Measurements from ENCODE around the gene SFXN5. TPM values are rescaled to one million over a fixed set of nuclear protein-coding genes. Genes with fewer than 3 reads are reported as not detected.

The SFXN5 gene
- total RNA-seq, 4 donors from 2014 or later = 5.7 to 11.8 (median 6.7) TPM

DNA sequence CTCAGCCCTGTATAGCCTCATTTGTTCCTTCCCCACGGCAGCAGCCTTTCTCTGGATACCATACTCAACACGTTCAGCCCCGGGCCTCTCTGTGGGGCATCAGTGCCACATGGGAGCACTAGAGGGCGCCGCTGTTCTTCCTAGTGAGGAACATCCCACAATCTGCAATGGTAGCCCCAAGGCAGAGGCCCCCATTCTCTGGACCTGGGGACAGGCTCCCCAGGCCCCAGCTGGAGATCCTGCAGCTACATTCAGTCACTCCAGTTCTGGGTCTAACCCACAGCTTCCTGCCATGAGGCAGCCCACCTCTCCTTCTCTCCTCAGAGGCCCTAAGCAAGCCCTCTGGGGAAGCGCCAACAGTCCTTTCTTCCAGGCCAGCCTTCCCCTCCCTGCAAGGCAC, 14.2 kb upstream of the SFXN5 start:
- Histone ChIP-seq H3K36me3 (peaks cover 0 to 43% of the 10 kb centered on the region in 2 donors), H3K4me3 (no peak overlapping the region), H3K27ac (no peak overlapping the region), H3K27me3 (no peaks in the 10 kb centered on the region), H3K4me1 (peaks cover 0 to 37% (median 10%) of the 10 kb centered on the region in 3 donors), H3K9me3 (no peaks in the 10 kb centered on the region)
- ATAC-seq = peak; percentile 67
- TF ChIP-seq, protein P1, sequence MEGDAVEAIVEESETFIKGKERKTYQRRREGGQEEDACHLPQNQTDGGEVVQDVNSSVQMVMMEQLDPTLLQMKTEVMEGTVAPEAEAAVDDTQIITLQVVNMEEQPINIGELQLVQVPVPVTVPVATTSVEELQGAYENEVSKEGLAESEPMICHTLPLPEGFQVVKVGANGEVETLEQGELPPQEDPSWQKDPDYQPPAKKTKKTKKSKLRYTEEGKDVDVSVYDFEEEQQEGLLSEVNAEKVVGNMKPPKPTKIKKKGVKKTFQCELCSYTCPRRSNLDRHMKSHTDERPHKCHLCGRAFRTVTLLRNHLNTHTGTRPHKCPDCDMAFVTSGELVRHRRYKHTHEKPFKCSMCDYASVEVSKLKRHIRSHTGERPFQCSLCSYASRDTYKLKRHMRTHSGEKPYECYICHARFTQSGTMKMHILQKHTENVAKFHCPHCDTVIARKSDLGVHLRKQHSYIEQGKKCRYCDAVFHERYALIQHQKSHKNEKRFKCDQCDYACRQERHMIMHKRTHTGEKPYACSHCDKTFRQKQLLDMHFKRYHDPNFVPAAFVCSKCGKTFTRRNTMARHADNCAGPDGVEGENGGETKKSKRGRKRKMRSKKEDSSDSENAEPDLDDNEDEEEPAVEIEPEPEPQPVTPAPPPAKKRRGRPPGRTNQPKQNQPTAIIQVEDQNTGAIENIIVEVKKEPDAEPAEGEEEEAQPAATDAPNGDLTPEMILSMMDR (IDR thresholded peaks at IDR 0.05) = peak in 3 of 4 experiments; percentile 79 to 97 (median 81)
- TF ChIP-seq EP300 (IDR thresholded peaks at IDR 0.05) = no peak
- TF ChIP-seq POLR2AphosphoS5 (IDR thresholded peaks at IDR 0.05) = no peak
- TF ChIP-seq POLR2A (IDR thresholded peaks at IDR 0.05) = no peak
- WGBS, 2 donors (ENCODE audit: low coverage in 1 of 2) = no CpG with 5 or more reads among the region's 6 CpGs

DNA sequence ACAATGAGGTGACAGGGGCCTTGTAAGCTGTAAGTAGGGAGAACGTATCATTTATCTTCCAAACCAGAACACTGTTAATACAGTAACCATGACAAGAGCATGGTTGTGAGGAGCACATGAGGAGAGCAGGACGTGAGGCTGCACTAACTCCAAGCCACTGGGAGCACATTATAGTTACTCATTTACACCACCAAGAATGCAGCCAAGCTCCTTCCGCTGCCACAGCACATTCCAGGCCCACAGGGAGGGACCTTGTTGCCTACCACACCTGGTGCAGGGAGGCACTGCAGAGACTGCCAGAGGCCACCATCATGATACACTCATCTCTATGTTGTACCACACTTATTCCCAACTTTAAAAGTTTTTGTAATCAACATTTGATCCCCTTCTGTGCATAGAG, 13.5 kb upstream of the SFXN5 start:
- WGBS, 2 donors (ENCODE audit: low coverage in 1 of 2) = 80 to 83% methylated on average over 1 to 2 of the region's 3 CpGs
- TF ChIP-seq EP300 (IDR thresholded peaks at IDR 0.05) = no peak
- TF ChIP-seq, protein P1 (IDR thresholded peaks at IDR 0.05) = no peak
- TF ChIP-seq POLR2AphosphoS5 (IDR thresholded peaks at IDR 0.05) = no peak
- no peak for TF ChIP-seq POLR2A (IDR thresholded peaks at IDR 0.05)
- Histone ChIP-seq H3K27ac (no peak overlapping the region), H3K9me3 (no peaks in the 10 kb centered on the region), H3K36me3 (peaks cover 0 to 51% of the 10 kb centered on the region in 2 donors), H3K4me1 (peaks cover 0 to 29% (median 6%) of the 10 kb centered on the region in 3 donors), H3K4me3 (no peak overlapping the region), H3K27me3 (no peaks in the 10 kb centered on the region)
- no peak for ATAC-seq

DNA sequence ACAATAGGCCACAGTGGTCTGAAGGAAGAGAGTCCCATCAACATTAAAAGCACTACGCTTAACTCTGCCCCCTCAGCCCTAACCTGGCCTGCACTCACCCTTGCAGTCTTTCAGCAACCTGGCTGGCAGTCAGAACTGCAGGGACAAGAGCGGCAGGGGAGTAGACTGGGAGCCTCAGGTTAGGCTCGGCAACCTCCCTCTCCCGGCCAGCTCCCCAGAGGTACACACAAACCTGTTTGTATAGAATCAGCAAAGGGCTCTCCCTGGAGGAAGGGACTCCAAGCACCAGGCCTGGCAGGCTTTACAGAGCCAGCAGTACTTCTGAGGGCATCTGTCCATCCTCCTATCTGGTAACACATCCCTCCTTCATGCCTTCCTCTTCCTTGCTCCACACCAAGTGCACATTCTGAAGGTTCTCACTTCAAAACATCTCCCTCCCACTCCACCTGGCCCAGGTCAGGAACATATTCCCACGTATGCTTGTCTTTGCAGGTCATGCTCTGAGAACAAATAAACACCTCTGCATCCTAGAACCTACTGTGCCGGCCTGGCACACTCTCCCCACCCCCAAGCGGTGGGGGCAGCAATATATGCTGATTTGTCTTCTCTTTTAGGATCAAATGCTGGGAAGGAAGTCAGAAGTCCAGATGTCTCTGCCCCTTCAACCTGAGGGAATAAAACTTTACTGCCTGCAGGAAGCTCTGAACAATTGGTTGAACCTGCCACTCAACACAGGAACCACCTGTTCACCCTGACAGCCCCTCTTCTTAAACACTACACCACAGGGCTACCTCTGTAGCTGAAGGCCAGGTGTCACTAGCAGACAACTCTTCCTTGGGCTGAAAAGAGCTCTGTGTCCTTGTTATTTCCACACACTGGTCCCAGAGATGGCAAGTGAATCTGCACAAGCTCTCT, 12.6 kb upstream of the SFXN5 start:
- Histone ChIP-seq H3K9me3 (no peaks in the 10 kb centered on the region), H3K4me3 (no peak overlapping the region), H3K4me1 (peaks cover 0 to 21% (median under 1%) of the 10 kb centered on the region in 3 donors), H3K27ac (no peak overlapping the region), H3K36me3 (peaks cover 0 to 59% of the 10 kb centered on the region in 2 donors), H3K27me3 (no peaks in the 10 kb centered on the region)
- TF ChIP-seq EP300 (IDR thresholded peaks at IDR 0.05) (no peak), POLR2A (IDR thresholded peaks at IDR 0.05) (no peak)
- TF ChIP-seq, protein P1 (IDR thresholded peaks at IDR 0.05) = no peak
- 52 to 80% methylated on average over 2 to 3 of the region's 7 CpGs for WGBS, 2 donors (ENCODE audit: low coverage in 1 of 2)
- no peak for ATAC-seq

DNA sequence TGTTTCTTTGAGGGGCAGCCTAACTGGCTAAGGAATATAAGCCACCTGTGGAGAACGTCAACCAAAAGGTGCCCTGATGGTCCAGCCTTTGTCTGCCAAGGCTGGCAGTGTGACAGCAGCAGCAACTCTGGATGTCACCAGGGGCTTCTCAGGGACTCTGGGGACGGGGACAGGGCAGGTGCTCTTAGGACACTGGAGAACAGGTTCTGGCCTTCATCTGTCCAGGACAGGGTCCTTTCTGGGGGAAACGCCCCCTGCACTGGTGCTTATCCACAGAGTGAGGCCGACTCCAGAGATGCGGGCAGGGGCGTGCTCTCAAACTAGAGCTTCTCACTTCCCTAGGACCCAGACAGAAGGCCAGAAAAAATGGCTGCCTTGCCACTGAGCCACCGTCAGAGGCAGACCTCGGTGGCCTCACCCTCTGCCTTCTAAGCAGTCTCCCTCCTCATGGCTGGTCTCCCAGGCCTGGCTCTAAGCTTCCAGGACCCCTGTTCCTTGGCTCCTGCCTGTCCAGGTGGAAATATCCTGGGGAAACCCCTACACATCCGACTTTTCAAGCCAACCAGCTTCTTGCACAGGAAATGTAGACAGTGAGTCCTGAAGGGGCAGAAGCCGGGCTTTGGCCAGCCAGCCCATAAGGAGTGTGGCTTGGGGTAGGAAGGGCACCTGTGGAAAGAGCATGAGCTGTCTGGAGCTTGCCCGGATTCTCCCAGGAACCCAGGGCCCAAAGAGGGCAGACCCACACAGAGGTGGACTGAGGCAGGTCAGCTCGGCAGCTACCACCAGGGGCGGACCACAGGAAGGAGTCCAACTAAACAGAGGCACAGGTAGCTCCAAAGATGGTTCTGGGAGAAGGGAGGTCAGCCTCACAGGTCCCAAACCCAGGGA, 11.3 kb upstream of the SFXN5 start:
- Histone ChIP-seq H3K36me3 (peaks cover 0 to 55% of the 10 kb centered on the region in 2 donors), H3K4me3 (no peak overlapping the region), H3K27ac (no peak overlapping the region), H3K9me3 (no peaks in the 10 kb centered on the region), H3K4me1 (peaks cover 0 to 16% (median 0%) of the 10 kb centered on the region in 3 donors), H3K27me3 (no peaks in the 10 kb centered on the region)
- ATAC-seq = no peak
- no peak for TF ChIP-seq EP300 (IDR thresholded peaks at IDR 0.05)
- TF ChIP-seq, protein P1 (IDR thresholded peaks at IDR 0.05) = no peak
- TF ChIP-seq POLR2AphosphoS5 (IDR thresholded peaks at IDR 0.05) = no peak
- no peak for TF ChIP-seq POLR2A (IDR thresholded peaks at IDR 0.05)
- WGBS, 2 donors (ENCODE audit: low coverage in 1 of 2) = 65 to 81% methylated on average over 2 to 9 of the region's 13 CpGs
